Sigmoid colon (tissue), 3 donors: ENCODE data around the gene GAN.

Source experiments
- POLR2A ChIP-seq, 2 donors: fragments of 450-650 bp; IDR thresholded peaks; one replicate each; pipeline ENCODE4 v1.6.1; 2016; ENCODE audit warnings: antibody characterized with exemption in 2 of 2, mild to moderate bottlenecking in 2 of 2, moderate library complexity in 2 of 2
- TF ChIP-seq, protein P1 (sequence below), 4 experiments: fragments of 450-650 bp in 3 of 4; fragments of 200-600 bp in 1 of 4; IDR thresholded peaks; one replicate each; pipeline ENCODE4 v1.5.1; 2016 to 2019; ENCODE audit warnings: antibody characterized with exemption in 4 of 4, mild to moderate bottlenecking in 3 of 4, moderate library complexity in 2 of 4

DNA sequence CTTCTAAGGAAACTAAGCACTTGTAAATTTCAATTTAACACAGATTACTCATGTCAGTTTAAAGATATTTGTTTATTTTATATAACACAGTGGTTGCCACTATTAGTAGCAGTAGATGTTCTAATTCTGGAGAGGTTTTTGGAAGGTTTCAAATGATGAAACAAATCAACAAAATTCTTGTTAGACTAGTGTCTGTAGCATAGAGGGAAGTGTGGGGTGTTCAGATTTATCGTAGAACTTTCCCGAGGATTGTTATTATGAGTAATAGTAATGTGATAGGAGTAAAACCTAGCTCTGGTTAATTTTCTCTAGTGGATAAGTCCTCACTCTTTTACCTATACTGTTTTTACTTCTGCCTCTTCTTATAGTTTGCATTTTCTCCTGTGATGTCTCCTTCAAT is 6.3 kb downstream of the GAN start:
- TF ChIP-seq, protein P1, sequence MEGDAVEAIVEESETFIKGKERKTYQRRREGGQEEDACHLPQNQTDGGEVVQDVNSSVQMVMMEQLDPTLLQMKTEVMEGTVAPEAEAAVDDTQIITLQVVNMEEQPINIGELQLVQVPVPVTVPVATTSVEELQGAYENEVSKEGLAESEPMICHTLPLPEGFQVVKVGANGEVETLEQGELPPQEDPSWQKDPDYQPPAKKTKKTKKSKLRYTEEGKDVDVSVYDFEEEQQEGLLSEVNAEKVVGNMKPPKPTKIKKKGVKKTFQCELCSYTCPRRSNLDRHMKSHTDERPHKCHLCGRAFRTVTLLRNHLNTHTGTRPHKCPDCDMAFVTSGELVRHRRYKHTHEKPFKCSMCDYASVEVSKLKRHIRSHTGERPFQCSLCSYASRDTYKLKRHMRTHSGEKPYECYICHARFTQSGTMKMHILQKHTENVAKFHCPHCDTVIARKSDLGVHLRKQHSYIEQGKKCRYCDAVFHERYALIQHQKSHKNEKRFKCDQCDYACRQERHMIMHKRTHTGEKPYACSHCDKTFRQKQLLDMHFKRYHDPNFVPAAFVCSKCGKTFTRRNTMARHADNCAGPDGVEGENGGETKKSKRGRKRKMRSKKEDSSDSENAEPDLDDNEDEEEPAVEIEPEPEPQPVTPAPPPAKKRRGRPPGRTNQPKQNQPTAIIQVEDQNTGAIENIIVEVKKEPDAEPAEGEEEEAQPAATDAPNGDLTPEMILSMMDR (IDR thresholded peaks at IDR 0.05), result no peak
- no peak for TF ChIP-seq POLR2A (IDR thresholded peaks at IDR 0.05)
